Skeletal muscle cell (primary cell): ENCODE data around the gene C16orf96.
"Not testable (repeated sequence)": the region's sequence is repeated elsewhere in the genome, so short reads cannot be mapped to it uniquely, and the experiment has no call there.

Experiments
- DNase-seq: peaks from one replicate; pipeline ENCODE4 v3.0.0-alpha.2; 2010; ENCODE audit warnings: low read depth
- H3K4me3 ChIP-seq: 2 replicates; pipeline ENCODE4 v1.5.1; 2011; ENCODE audit warnings: low read depth, mild to moderate bottlenecking, control low read depth, low read length, moderate library complexity

Gene C16orf96

DNA sequence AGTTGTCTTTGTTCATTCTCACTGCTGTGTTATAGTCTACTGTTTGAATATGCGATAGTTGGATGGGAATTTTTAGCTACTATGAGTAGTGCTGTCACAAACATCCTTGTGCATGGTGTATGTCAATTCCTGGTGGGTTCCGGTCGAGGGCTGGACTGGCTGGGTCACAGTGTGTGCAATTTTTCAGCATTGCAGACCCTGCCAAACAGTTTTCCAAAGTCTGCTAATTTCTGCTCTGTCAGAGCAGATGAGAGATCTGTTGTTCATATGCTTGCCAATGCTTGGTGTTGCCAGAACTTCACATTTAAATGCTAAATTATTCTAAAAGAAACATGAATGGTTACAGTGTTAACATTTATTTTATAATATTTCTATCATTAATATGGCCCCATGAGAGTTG lies 3.6 kb upstream of the C16orf96 start:
- DNase-seq = no peak

GRCh38 chr16:4556580-4556979 lies 440 bp downstream of the C16orf96 start:
- no peak overlapping the region for H3K4me3 ChIP-seq
- no peak for DNase-seq

More for the DNA sequence above, 3.6 kb upstream of the C16orf96 start:
- H3K4me3 ChIP-seq = no peak overlapping the region

GRCh38 chr16:4557973-4558372 lies 1.8 kb downstream of the C16orf96 start:
- DNase-seq = no peak
- H3K4me3 ChIP-seq = no peak overlapping the region

GRCh38 chr16:4561596-4561995 lies 5.5 kb downstream of the C16orf96 start:
- H3K4me3 ChIP-seq = no peak overlapping the region
- DNase-seq = no peak

- H3K4me3 ChIP-seq = no peak overlapping the region
- no peak for DNase-seq
Observed at GRCh38 chr16:4564661-4565267, 8.6 kb downstream of the C16orf96 start.

- no peak for DNase-seq
- no peak overlapping the region for H3K4me3 ChIP-seq
Observed at GRCh38 chr16:4566144-4566543, 10.0 kb downstream of the C16orf96 start.

DNA sequence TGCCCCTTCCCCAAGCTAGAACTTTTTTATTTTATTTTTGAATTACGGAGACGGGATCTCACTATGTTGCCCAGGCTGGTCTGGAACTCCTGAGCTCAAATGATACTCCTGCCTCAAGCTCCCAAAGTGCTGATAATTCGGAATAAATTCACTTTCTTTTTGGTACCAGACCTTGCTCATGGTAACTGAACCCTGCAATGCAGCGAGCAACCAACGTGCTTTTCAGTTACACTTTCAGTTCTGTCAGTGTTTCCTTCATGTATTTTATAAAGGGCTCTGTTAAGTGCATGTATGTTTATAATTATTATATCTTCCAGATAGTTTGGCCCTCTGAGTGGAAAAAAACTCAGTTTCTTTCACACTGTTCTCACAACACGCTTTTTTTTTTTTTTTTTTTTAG lies 13.9 kb downstream of the C16orf96 start:
- DNase-seq = no peak
- no peak overlapping the region for H3K4me3 ChIP-seq

GRCh38 chr16:4570688-4571321 lies 14.7 kb downstream of the C16orf96 start:
- no peak for DNase-seq
- H3K4me3 ChIP-seq = no peak overlapping the region

GRCh38 chr16:4572715-4573114 lies 16.6 kb downstream of the C16orf96 start:
- H3K4me3 ChIP-seq = no peak overlapping the region
- no peak for DNase-seq

- not testable (repeated sequence) for H3K4me3 ChIP-seq, DNase-seq
Observed at GRCh38 chr16:4573926-4574325, 17.8 kb downstream of the C16orf96 start.

- no peak for DNase-seq
- H3K4me3 ChIP-seq = no peak overlapping the region
Observed at GRCh38 chr16:4574919-4575705, 19.0 kb downstream of the C16orf96 start.

DNA sequence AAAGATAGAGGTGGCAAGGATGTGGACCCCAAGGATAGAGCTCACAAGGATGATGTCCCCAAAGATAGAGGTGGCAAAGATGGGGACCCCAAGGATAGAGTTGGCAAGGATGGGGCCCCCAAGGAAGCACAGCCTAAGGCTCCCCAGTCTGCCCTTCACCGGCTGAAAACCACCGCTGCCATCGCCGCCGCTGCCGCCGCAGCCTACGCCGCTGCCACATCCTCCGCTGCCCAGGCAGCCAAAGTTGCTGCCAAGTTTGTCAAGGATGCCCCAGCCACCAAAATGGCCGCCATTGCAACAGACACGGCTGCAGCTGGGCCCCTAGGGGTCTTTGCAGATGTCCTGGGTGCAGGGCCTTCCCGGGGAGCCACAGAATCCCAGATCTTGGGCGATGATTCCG lies 19.9 kb downstream of the C16orf96 start:
- no peak overlapping the region for H3K4me3 ChIP-seq
- DNase-seq = no peak

DNA sequence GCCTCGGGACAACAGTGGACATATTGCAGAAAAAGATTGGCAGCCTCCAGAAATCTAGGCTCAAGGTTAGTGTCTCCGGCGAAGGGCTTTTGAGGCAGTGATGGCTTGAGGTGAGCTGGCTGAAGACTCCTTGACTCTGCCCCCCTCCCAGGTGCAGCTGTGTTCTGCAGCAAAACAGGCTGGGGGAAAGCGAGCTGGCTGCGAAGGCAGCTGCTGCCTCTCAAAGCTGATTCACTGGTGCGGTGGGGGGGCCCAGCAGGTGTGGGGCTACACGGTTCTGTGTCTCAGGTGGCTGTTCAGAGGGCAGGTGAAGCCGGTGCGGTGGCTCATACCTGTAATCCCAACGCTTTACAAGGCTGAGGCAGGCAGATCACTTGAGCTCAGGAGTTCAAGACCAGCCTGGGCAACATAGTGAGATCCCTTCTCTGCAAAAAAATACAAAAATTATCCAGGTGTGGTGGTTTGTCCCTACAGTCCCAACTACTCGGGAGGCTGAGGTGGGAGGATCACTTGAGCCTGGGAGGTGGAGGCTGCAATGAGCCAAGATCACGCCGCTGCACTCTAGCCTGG lies 22.9 kb downstream of the C16orf96 start:
- no peak overlapping the region for H3K4me3 ChIP-seq
- DNase-seq = no peak

DNA sequence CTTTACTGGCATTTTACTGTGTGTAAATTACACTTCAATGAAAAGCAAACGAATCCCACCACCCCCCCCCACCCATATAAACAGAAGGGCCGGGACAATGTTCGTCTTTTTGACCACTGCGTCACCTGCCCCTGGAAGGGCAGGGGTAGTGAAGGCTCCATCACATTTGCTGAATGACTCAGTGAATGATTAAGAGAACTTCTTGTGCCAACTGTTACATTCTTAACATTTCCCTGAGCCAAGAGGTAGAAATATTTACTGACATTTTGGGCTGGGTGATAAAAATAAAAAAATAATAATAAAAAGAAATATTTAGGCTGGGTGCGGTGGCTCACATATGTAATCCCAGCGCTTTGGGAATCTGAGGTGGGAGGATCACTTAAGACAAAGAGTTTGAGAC lies 24.1 kb downstream of the C16orf96 start:
- H3K4me3 ChIP-seq = no peak overlapping the region
- DNase-seq = no peak

DNA sequence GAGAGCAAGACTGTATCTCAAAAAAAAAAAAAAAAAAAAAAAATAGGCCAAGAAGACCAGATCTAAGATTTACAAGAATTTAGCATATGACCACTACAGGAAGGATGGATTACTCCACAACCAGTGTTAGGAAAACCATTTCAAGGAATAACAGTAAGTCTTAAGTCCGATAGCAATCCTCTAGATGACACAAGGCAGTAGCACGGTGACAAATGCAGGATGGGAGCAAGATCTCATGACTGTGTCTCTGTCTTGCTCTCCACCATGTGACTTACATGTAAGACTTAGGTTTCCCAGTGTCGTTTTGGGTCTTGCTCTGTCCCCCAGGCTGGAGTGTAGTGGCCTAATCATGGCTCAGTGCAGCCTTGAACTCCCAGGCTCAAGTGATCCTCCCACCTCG lies 27.8 kb downstream of the C16orf96 start:
- no peak for DNase-seq
- H3K4me3 ChIP-seq = no peak overlapping the region

GRCh38 chr16:4586291-4586690 lies 30.2 kb downstream of the C16orf96 start:
- no peak for DNase-seq
- no peak overlapping the region for H3K4me3 ChIP-seq

DNA sequence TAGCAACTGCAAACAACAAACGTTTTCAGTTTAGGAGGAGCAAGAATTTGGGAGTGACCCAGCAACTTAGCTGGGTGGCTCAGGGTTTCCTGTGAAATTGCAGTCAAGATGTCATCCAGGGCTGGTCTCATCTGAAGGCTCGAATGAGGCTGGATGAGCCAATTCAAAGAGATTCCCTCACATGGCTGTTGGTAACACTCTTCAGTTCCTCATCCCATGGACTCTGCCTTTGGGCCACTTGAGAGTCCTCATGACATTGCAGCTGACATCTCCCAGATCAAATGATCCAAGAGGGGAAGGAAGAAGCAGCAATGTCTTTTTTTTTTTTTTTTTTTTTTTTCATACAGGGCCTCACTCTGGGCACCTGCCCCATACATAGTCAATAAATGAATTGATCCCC lies 32.2 kb downstream of the C16orf96 start:
- H3K4me3 ChIP-seq = no peak overlapping the region
- DNase-seq = no peak

GRCh38 chr16:4588961-4589360 lies 32.8 kb downstream of the C16orf96 start:
- no peak for DNase-seq
- no peak overlapping the region for H3K4me3 ChIP-seq

DNA sequence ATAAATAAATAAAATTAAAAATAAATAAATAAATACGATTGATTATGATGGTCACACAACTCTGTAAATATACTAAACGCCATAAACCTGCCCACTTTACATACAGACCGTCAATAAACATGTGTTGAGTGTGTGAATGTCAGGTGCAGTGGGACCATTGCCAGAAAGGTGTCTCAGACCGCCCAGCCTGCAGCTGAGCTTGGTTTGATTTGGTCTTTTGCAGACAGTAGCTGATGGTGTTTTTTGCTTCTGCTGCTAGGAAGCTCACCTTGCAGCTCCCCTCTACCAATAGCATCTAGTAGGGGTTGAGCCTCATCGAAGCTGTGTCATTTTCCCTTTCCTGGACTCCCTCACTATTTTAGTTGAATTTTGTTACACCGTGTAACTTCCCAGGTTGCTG lies 35.1 kb downstream of the C16orf96 start:
- H3K4me3 ChIP-seq = no peak overlapping the region
- no peak for DNase-seq

DNA sequence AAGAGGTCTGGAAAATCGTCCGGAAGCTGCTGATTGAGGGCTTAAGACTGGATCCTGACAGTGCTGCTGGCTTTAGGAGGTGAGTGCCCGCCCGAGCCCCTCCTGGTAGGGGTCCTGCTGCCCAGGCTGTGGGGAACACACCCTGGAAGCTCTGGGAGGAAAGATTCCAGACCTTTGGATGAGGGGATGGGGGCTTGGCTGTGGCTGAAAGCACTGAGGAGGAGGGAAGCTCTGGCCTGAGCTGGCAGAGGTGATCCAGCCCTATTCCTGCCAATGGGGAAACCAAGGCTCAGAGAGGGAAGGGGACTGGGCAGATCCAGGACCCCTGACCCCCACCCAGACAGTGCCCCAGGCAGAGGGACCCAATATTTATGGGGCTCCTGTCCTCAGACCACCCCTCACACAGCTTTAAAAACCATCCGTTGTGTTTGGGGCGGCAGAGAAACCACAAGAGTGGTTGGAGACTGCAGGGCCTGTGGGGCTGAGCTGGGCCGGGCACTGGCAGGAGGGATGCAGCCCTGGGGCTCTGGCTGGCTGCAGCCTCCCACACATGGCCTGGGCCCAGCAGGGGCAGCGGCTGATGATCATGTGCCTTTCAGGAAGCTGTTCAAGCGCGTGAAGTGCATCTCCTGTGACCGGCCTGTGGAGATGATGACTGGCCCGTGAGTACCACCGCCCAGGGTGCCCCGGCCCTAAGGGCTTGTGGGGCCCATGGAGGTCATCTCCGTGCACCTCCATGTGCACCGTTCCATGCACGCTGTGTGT lies 35.7 kb downstream of the C16orf96 start:
- no peak overlapping the region for H3K4me3 ChIP-seq
- DNase-seq = no peak
